22Rv1 (cell line): ENCODE data around the gene PARN.
"Not testable (repeated sequence)": the region's sequence is repeated elsewhere in the genome, so short reads cannot be mapped to it uniquely, and the experiment has no call there.

ENCODE experiments used
- H3K27ac ChIP-seq: fragments of 450-650 bp; 2 replicates; pipeline ENCODE4 v1.5.1; 2017
- CTCF ChIP-seq: fragments of 450-650 bp; IDR thresholded peaks from 2 replicates; pipeline ENCODE4 v1.5.1; 2017; ENCODE audit warnings: mild to moderate bottlenecking
- ZFX ChIP-seq: fragments of 450-650 bp; IDR thresholded peaks from 2 replicates; pipeline ENCODE4 v1.6.1; 2017; ENCODE audit warnings: antibody characterized with exemption, borderline replicate concordance

Gene PARN

GRCh38 chr16:14428043-14428442, 202.0 kb downstream of the PARN start:
- no peak overlapping the region for H3K27ac ChIP-seq
- no peak for TF ChIP-seq ZFX
- no peak for TF ChIP-seq CTCF

GRCh38 chr16:14427371-14427948, 202.6 kb downstream of the PARN start:
- H3K27ac ChIP-seq, result no peak overlapping the region
- TF ChIP-seq ZFX (no peak), CTCF (no peak)

DNA sequence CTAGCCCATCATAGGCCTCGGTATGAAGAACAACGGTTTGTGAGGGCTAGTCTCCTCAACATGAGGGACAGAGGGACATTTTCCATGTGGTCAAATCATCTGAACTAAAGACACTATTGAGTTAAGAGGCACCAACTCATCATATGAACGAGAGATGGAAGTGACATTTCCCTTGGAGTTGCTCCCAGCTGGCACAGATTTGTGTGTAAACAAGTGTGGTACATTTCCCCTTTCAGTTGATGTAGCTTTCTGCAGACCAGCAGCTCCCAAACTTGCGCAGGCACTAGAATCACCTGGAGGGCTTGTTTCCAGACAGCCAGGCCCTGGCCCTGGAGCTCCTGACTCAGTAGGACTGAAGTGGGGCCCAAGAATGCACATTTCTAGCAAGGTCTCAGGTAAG, 205.5 kb downstream of the PARN start:
- H3K27ac ChIP-seq, result no peak overlapping the region
- no peak for TF ChIP-seq CTCF

DNA sequence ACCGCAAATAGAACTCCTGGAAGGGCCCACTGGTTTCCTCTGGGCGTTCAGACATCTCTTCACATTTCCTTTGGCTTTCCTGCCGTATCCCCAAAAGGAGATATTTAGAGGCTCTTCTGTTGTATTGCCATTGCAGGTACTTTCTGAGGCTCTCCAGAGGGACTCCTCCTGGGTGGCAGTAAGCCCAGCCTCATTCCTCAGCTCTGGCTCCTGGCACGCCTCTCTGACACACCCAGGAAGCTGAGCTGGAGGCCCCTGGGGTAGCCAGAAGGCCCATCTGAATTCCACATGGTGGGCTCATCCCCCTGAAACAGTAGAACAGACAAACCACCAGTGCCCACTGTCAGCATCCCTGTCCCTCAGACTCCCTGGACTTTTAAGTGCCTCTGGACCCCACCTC, 206.7 kb downstream of the PARN start:
- no peak overlapping the region for H3K27ac ChIP-seq
- TF ChIP-seq CTCF, result no peak
- TF ChIP-seq ZFX, result no peak

DNA sequence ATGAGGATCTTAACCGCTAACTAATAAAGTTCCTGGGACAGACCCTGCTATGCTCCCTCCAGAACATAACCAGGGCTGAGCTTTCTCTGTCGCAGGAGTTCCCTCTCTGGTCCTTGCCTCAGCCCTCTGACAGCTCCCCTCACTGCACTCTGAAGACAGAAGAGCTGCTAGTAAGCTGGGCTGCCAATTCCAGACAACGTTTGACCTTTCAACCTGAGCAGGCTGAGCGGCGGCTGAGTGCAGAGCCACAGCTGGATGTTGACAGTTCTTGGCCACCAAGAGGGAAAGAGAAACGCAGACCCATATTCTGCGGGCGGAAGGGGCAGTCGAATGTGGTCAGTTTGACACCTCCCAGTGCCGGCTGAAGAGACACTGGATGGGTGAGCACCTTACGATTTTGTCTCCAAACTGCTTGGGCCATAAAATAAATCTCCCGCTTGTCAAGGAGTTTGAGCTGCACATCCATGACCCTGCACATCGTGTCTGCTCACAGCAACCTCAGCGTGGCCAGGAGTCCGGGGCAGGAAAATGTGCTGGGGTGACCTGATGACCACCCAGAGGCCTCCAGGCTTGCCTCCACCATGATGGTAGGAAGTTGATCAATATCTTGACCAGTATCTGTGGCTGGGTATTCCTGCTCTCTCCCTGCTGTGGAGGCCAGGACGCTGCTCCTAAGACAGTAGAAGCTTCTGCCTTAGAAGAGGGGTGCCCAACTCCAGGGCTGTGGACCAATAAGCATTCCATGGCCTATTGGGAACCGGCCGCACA, 209.2 kb downstream of the PARN start:
- TF ChIP-seq CTCF (no peak), ZFX (no peak)

DNA sequence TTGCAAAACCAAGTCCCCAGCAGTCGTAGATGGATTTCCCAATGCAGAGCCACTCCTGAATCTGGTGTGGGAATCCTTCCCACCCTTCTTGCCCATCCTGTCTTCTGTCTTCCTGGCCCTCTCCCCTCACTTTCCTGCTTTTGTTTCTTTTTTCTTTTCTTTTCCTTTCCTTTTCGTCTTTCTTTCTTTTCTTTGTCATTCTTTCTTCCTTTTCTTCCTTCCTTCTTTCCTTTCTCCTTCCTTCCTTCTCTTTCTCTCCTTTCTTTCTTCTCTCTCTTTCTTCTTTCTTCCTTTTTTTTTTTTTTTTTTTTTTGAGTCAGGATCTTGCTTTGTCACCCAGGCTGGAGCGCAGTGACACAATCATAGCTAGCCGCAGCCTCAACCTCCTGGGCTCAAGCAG, 209.8 kb downstream of the PARN start:
- not testable (repeated sequence) for H3K27ac ChIP-seq

More for the DNA sequence above, 209.2 kb downstream of the PARN start:
- H3K27ac ChIP-seq, result no peak overlapping the region

GRCh38 chr16:14419817-14420216, 210.2 kb downstream of the PARN start:
- no peak overlapping the region for H3K27ac ChIP-seq
- TF ChIP-seq ZFX (no peak), CTCF (no peak)
